Astrocyte (in vitro differentiated cells and primary cell): ENCODE measurements around the gene DOCK3. TPM values are rescaled to one million over a fixed set of nuclear protein-coding genes. Genes with fewer than 3 reads are reported as not detected.
"Not testable (repeated sequence)": the region's sequence is repeated elsewhere in the genome, so short reads cannot be mapped to it uniquely, and the experiment has no call there.

Experiments
- DNase-seq: peaks from one replicate; pipeline ENCODE4 v3.0.0-alpha.2; 2010; ENCODE audit warnings: low read depth
- FAIRE-seq: peaks from 2 replicates; lab custom pipeline; 2011; peaks lifted over from hg19 to GRCh38; lab: Jason Lieb, UNC
- H2AFZ ChIP-seq: 2 replicates; pipeline ENCODE4 v1.6.0; 2012; ENCODE audit warnings: low read depth, low read length, inconsistent platforms
- H3K27ac ChIP-seq: 2 replicates; pipeline ENCODE4 v1.5.1; 2011; ENCODE audit warnings: low read depth, low read length, inconsistent platforms
- H3K27me3 ChIP-seq: 2 replicates; pipeline ENCODE4 v1.6.0; 2011; ENCODE audit warnings: low read length, inconsistent platforms; ENCODE audit not compliant: insufficient read depth
- H3K36me3 ChIP-seq: 2 replicates; pipeline ENCODE4 v1.5.1; 2011; ENCODE audit warnings: low read length, inconsistent platforms; ENCODE audit not compliant: insufficient read depth
- H3K4me1 ChIP-seq: 2 replicates; pipeline ENCODE4 v1.5.1; 2011; ENCODE audit warnings: low read length, inconsistent platforms; ENCODE audit not compliant: insufficient read depth
- H3K4me2 ChIP-seq: 2 replicates; pipeline ENCODE4 v1.6.0; 2012; ENCODE audit warnings: low read length, inconsistent platforms
- H3K4me3 ChIP-seq: 2 replicates; pipeline ENCODE4 v1.5.1; 2011; ENCODE audit warnings: low read depth, mild to moderate bottlenecking, low read length, inconsistent platforms; ENCODE audit not compliant: insufficient read depth
- H3K79me2 ChIP-seq: 2 replicates; pipeline ENCODE4 v1.6.0; 2012; ENCODE audit warnings: mild to moderate bottlenecking, low read length, inconsistent platforms; ENCODE audit not compliant: insufficient read depth
- H3K9ac ChIP-seq: 2 replicates; pipeline ENCODE4 v1.6.0; 2012; ENCODE audit warnings: mild to moderate bottlenecking, low read length, inconsistent platforms
- H3K9me3 ChIP-seq: 2 replicates; pipeline ENCODE4 v1.5.1; 2012; ENCODE audit warnings: low read depth, mild to moderate bottlenecking, low read length, inconsistent platforms; ENCODE audit not compliant: insufficient read depth
- H4K20me1 ChIP-seq: 2 replicates; pipeline ENCODE4 v1.6.0; 2012; ENCODE audit warnings: low read length, inconsistent platforms; ENCODE audit not compliant: insufficient read depth
- H3K27ac Mint-ChIP-seq: one replicate; pipeline ENCODE4 v1.8.0; 2021; ENCODE audit warnings: mild to moderate bottlenecking, mixed read lengths; ENCODE audit not compliant: unreplicated experiment
- H3K27me3 Mint-ChIP-seq: one replicate; pipeline ENCODE4 v1.8.0; 2021; ENCODE audit warnings: low read depth, mixed read lengths; ENCODE audit not compliant: unreplicated experiment
- H3K36me3 Mint-ChIP-seq: one replicate; pipeline ENCODE4 v1.8.0; 2021; ENCODE audit warnings: low read depth, mixed read lengths; ENCODE audit not compliant: unreplicated experiment
- H3K4me1 Mint-ChIP-seq: one replicate; pipeline ENCODE4 v1.8.0; 2021; ENCODE audit warnings: low read depth, mixed read lengths; ENCODE audit not compliant: unreplicated experiment
- H3K4me3 Mint-ChIP-seq: one replicate; pipeline ENCODE4 v1.8.0; 2021; ENCODE audit warnings: mild to moderate bottlenecking, moderate library complexity, mixed read lengths; ENCODE audit not compliant: unreplicated experiment
- H3K9me3 Mint-ChIP-seq: one replicate; pipeline ENCODE4 v1.8.0; 2021; ENCODE audit warnings: mild to moderate bottlenecking, mixed read lengths; ENCODE audit not compliant: unreplicated experiment
- CTCF ChIP-seq: IDR thresholded peaks from 2 replicates; pipeline ENCODE4 v1.5.1; 2011; ENCODE audit warnings: low read depth, mild to moderate bottlenecking, inconsistent platforms, low read length, moderate library complexity; ENCODE audit not compliant: insufficient read depth
- EZH2 ChIP-seq: IDR thresholded peaks from 2 replicates; pipeline ENCODE4 v1.6.1; 2012; ENCODE audit warnings: mild to moderate bottlenecking, low read length, inconsistent platforms; ENCODE audit not compliant: insufficient read depth
- total RNA-seq: library from RNA; stranded (reverse); gene quantifications from 2 replicates; pipeline ENCODE4 v1.2.1, GENCODE V29; 2021

DOCK3 gene
- total RNA-seq, 1 donor from 2014 or later: 3.3 TPM

- H3K27me3 Mint-ChIP-seq: no peaks in the 10 kb centered on the region
- TF ChIP-seq CTCF: no peak
- TF ChIP-seq EZH2: no peak
- H3K36me3 Mint-ChIP-seq: peaks cover 2% of the 10 kb centered on the region
- H3K4me1 Mint-ChIP-seq: no peaks in the 10 kb centered on the region
- H3K4me3 Mint-ChIP-seq: no peak overlapping the region
- Histone ChIP-seq H3K9ac (no peak overlapping the region), H3K9me3 (no peaks in the 10 kb centered on the region), H3K27ac (no peak overlapping the region), H3K27me3 (no peaks in the 10 kb centered on the region), H3K4me2 (no peak overlapping the region), H3K4me1 (no peaks in the 10 kb centered on the region), H2AFZ (no peak overlapping the region), H3K4me3 (no peak overlapping the region), H3K36me3 (no peaks in the 10 kb centered on the region), H4K20me1 (no peaks in the 10 kb centered on the region), H3K79me2 (no peaks in the 10 kb centered on the region)
- no peak for DNase-seq
- H3K9me3 Mint-ChIP-seq: peaks cover 8% of the 10 kb centered on the region
- H3K27ac Mint-ChIP-seq: no peak overlapping the region
- FAIRE-seq: no peak
Measured at GRCh38 chr3:50930371-50931208, 255.9 kb downstream of the DOCK3 start.

GRCh38 chr3:50932918-50933317 lies 258.2 kb downstream of the DOCK3 start:
- H3K27me3 Mint-ChIP-seq, H3K27ac Mint-ChIP-seq, H3K4me1 ChIP-seq, FAIRE-seq, H3K4me1 Mint-ChIP-seq, H3K4me3 Mint-ChIP-seq, H3K36me3 Mint-ChIP-seq, H3K9me3 ChIP-seq, DNase-seq, H3K4me3 ChIP-seq, H3K27me3 ChIP-seq, H3K36me3 ChIP-seq, H2AFZ ChIP-seq, H3K79me2 ChIP-seq, H3K4me2 ChIP-seq, H3K27ac ChIP-seq, H3K9ac ChIP-seq, H3K9me3 Mint-ChIP-seq, H4K20me1 ChIP-seq: not testable (repeated sequence)

- Histone ChIP-seq H3K9me3 (no peaks in the 10 kb centered on the region), H3K4me2 (no peak overlapping the region), H3K27me3 (no peaks in the 10 kb centered on the region), H4K20me1 (no peaks in the 10 kb centered on the region), H3K4me1 (no peaks in the 10 kb centered on the region), H2AFZ (no peak overlapping the region), H3K27ac (no peak overlapping the region), H3K79me2 (no peaks in the 10 kb centered on the region), H3K4me3 (no peak overlapping the region), H3K36me3 (no peaks in the 10 kb centered on the region), H3K9ac (no peak overlapping the region)
- peaks cover 2% of the 10 kb centered on the region for H3K36me3 Mint-ChIP-seq
- no peaks in the 10 kb centered on the region for H3K27me3 Mint-ChIP-seq
- no peak for FAIRE-seq
- H3K27ac Mint-ChIP-seq: no peak overlapping the region
- no peak overlapping the region for H3K4me3 Mint-ChIP-seq
- no peak for DNase-seq
- no peaks in the 10 kb centered on the region for H3K4me1 Mint-ChIP-seq
- peaks cover 8% of the 10 kb centered on the region for H3K9me3 Mint-ChIP-seq
- no peak for TF ChIP-seq EZH2
- no peak for TF ChIP-seq CTCF
Measured at GRCh38 chr3:50936389-50936788, 261.7 kb downstream of the DOCK3 start.
